Erythroblast (primary cell): Measurements from ENCODE around the gene MPRIP.

ENCODE experiments used
- GATA1 ChIP-seq: IDR thresholded peaks from 2 replicates; pipeline ENCODE4 v1.6.1; 2011; ENCODE audit warnings: low read depth, mild to moderate bottlenecking, control low read depth, low read length, moderate library complexity
- POLR2A ChIP-seq: IDR thresholded peaks from 2 replicates; pipeline ENCODE4 v1.6.1; 2011; ENCODE audit warnings: mild to moderate bottlenecking, low read length

- no peak for TF ChIP-seq POLR2A
- no peak for TF ChIP-seq GATA1
Measured at GRCh38 chr17:17004251-17004996, 37.8 kb upstream of the MPRIP start.
